Measurements from ENCODE around the gene JAML. TPM values are rescaled to one million over a fixed set of nuclear protein-coding genes. Genes with fewer than 3 reads are reported as not detected.

JAML gene
- total RNA-seq (10 to 100 TPM; 26.7 to 30.3 TPM), total RNA-seq (38.0 to 578 (median 211) reads per million in 172 experiments)
- 173 TPM for polyA plus RNA-seq (2013, experiment 1 of 2)
- polyA plus RNA-seq (2013, experiment 2 of 2), result 130 TPM

GRCh38 chr11:118224511-118225188 lies at the start of gene JAML:
Gene JAML (minus strand): TSS chr11:118225011. CDS start chr11:118214866, 10,145 bp downstream.
- H3K36me3 ChIP-seq (ENCODE audit: insufficient read depth, low read length), result peaks cover 11% of the 10 kb centered on the region
- ATAC-seq (ENCODE audit: poor library complexity), result peak; percentile 77
- peaks cover 78% of the 10 kb centered on the region for H3K4me1 ChIP-seq (ENCODE audit: insufficient read depth, low read length)
- POLR2A ChIA-PET, result interaction anchor here (0.9 to 4.2 kb wide), 32 partner anchors 8 to 236 kb away, joined by 3 to 78 read pairs (median 6); partner anchors contain the start of genes CD3D, CD3E, CD3G and KMT2A
- Mint-ChIP-seq H3K27me3 (no peaks in the 10 kb centered on the region), H3K4me3 (peak within 1 kb of the TSS; percentile 95), H3K9me3 (no peaks in the 10 kb centered on the region), H3K27ac (no peak within 1 kb of the TSS), H3K36me3 (ENCODE audit: low read depth) (peaks cover 13% of the 10 kb centered on the region), H3K4me1 (ENCODE audit: low read depth) (peaks cover 60% of the 10 kb centered on the region)
- H3K9me3 ChIP-seq (ENCODE audit: control insufficient read depth in 1 of 2, insufficient read depth in 1 of 2, low read length in 2 of 2), result no peaks in the 10 kb centered on the region
- DNase-seq, result peak; percentile 54 to 88 (median 63)
- intact Hi-C loops (cut with DNase I, micrococcal nuclease), result loop anchor here (1.0 to 5.0 kb wide), 5 partner anchors 9 to 118 kb away; partner anchors contain the start of gene CD3D (in 1 of the 2)
- H3K27ac ChIP-seq (ENCODE audit: low read depth in 1 of 2, low read length in 2 of 2), result peak within 1 kb of the TSS; percentile 54 to 84
- H3K27me3 ChIP-seq (ENCODE audit: control insufficient read depth in 1 of 2, insufficient read depth in 2 of 2, low read length in 2 of 2), result no peaks in the 10 kb centered on the region
- TF ChIP-seq CTCF (IDR thresholded peaks at IDR 0.05), result no peak
- H3K4me3 ChIP-seq (ENCODE audit: low read length), result peak within 1 kb of the TSS; percentile 54
- CTCF ChIA-PET, result interaction anchor here (0.6 to 5.1 kb wide), 11 partner anchors 9 to 171 kb away, joined by 3 to 24 read pairs (median 4); no protein-coding TSS in a partner anchor

- no peak overlapping the region for H3K27ac Mint-ChIP-seq
- TF ChIP-seq CTCF (IDR thresholded peaks at IDR 0.05), result no peak
- no peaks in the 10 kb centered on the region for H3K27me3 Mint-ChIP-seq
- no peak overlapping the region for H3K4me3 Mint-ChIP-seq
- ChIA-PET POLR2A (interaction anchor here (1.0 to 1.3 kb wide), 2 partner anchors 50 to 76 kb away, joined by 3 to 4 read pairs; partner anchors contain the start of gene JAML), CTCF (interaction anchor here (1.3 kb wide), 1 partner anchor 14 kb away, joined by 5 read pairs; no protein-coding TSS in a partner anchor)
- intact Hi-C loops (cut with DNase I, micrococcal nuclease), result no loop called here
- Histone ChIP-seq H3K9me3 (ENCODE audit: control insufficient read depth in 1 of 2, insufficient read depth in 1 of 2, low read length in 2 of 2) (no peaks in the 10 kb centered on the region), H3K4me3 (ENCODE audit: low read length) (no peak overlapping the region), H3K36me3 (ENCODE audit: insufficient read depth, low read length) (no peaks in the 10 kb centered on the region), H3K27ac (ENCODE audit: low read depth in 1 of 2, low read length in 2 of 2) (no peak overlapping the region), H3K27me3 (ENCODE audit: control insufficient read depth in 1 of 2, insufficient read depth in 2 of 2, low read length in 2 of 2) (no peaks in the 10 kb centered on the region), H3K4me1 (ENCODE audit: insufficient read depth, low read length) (peaks cover 9% of the 10 kb centered on the region)
- peaks cover 6% of the 10 kb centered on the region for H3K4me1 Mint-ChIP-seq (ENCODE audit: low read depth)
- H3K36me3 Mint-ChIP-seq (ENCODE audit: low read depth), result no peaks in the 10 kb centered on the region
- H3K9me3 Mint-ChIP-seq, result no peaks in the 10 kb centered on the region
- no peak for DNase-seq
- ATAC-seq (ENCODE audit: poor library complexity), result no peak
Observed at GRCh38 chr11:118274186-118274585, 49.4 kb upstream of the JAML start.

GRCh38 chr11:118272001-118272400 lies 47.2 kb upstream of the JAML start:
- no peak for ATAC-seq (ENCODE audit: poor library complexity)
- H3K9me3 Mint-ChIP-seq, result no peaks in the 10 kb centered on the region
- intact Hi-C loops (cut with DNase I, micrococcal nuclease), result no loop called here
- H3K27ac ChIP-seq (ENCODE audit: low read depth in 1 of 2, low read length in 2 of 2), result no peak overlapping the region
- no peaks in the 10 kb centered on the region for H3K27me3 ChIP-seq (ENCODE audit: control insufficient read depth in 1 of 2, insufficient read depth in 2 of 2, low read length in 2 of 2)
- H3K27ac Mint-ChIP-seq, result no peak overlapping the region
- H3K4me3 Mint-ChIP-seq, result no peak overlapping the region
- H3K4me1 ChIP-seq (ENCODE audit: insufficient read depth, low read length), result peaks cover 5% of the 10 kb centered on the region
- H3K36me3 Mint-ChIP-seq (ENCODE audit: low read depth), result no peaks in the 10 kb centered on the region
- H3K9me3 ChIP-seq (ENCODE audit: control insufficient read depth in 1 of 2, insufficient read depth in 1 of 2, low read length in 2 of 2), result no peaks in the 10 kb centered on the region
- no peak for DNase-seq
- no peak for TF ChIP-seq CTCF (IDR thresholded peaks at IDR 0.05)
- H3K4me1 Mint-ChIP-seq (ENCODE audit: low read depth), result peaks cover 6% of the 10 kb centered on the region
- H3K27me3 Mint-ChIP-seq, result no peaks in the 10 kb centered on the region
- no peak overlapping the region for H3K4me3 ChIP-seq (ENCODE audit: low read length)
- ChIA-PET CTCF (interaction anchor here (0.6 kb wide), 1 partner anchor 85 kb away, joined by 3 read pairs; no protein-coding TSS in a partner anchor), POLR2A (interaction anchor here (0.7 to 1.0 kb wide), 2 partner anchors 33 to 80 kb away, joined by 3 read pairs; partner anchors contain the start of gene CD3E)
- no peaks in the 10 kb centered on the region for H3K36me3 ChIP-seq (ENCODE audit: insufficient read depth, low read length)
